Body of pancreas (tissue), 2 donors: Measurements from ENCODE around the gene FCRL1. TPM values are rescaled to one million over a fixed set of nuclear protein-coding genes. Genes with fewer than 3 reads are reported as not detected.

Source experiments
- small RNA-seq: library from RNA; depleted of rRNA; stranded (forward); fragments of <200 nt; gene quantifications from one replicate; pipeline ENCODE3, GENCODE V24; 2016
- total RNA-seq, 2 donors: library from RNA; depleted of rRNA; stranded (reverse); fragments of >200 nt; gene quantifications; one replicate each; pipeline ENCODE4 v1.1.0, GENCODE V29; 2016

Gene FCRL1
- total RNA-seq, 2 donors from 2014 or later: not detected

Small RNA genes within 50 kb of the gene (small RNA-seq; reads per million reads assigned to genes)
- not detected for gene MRPS21P2

Other genes with a start within 250 kb of the FCRL1 start
- not detected for gene FCRL4, start 222.0 kb downstream of the FCRL1 start, total RNA-seq
- gene FCRL3, start 119.4 kb downstream of the FCRL1 start, total RNA-seq: not detected
- not detected for gene FCRL2, start 43.0 kb downstream of the FCRL1 start, total RNA-seq
- gene CD5L, start 21.7 kb upstream of the FCRL1 start, total RNA-seq: not detected
- 10 to 100 TPM; 10.9 to 11.4 TPM for gene KIRREL1, start 173.5 kb upstream of the FCRL1 start, total RNA-seq